ENCODE data around the gene IGFBP5.

DNA sequence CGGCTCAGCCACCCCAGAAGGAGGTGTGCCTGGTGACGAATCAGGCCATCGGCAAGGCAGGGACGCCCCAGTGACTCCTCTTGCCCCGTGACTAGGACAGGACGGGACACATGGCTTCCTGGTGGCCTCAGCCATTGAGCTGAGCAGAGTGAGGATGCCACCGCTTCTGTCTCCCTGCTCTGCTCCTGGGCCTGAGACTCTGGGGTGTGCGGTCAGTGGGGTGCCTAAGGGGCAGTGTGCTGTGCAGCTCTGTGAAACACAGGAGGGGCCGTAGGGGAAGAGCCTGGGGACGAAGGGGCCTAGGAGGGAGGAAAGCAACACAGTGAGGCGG is 24.3 kb downstream of the IGFBP5 start:
- no peak for TF ChIP-seq CTCF (IDR thresholded peaks at IDR 0.05)
- TF ChIP-seq EZH2 (IDR thresholded peaks at IDR 0.05; ENCODE audit: borderline replicate concordance, insufficient read depth, low read depth, low read length, poor library complexity, severe bottlenecking) = no peak

All from B cell (primary cell).